HepG2 (cell line): Measurements from ENCODE around the gene BGN. TPM values are rescaled to one million over a fixed set of nuclear protein-coding genes. Genes with fewer than 3 reads are reported as not detected.

ENCODE experiments used
- ATAC-seq: fragments of 200-7000 bp; cut with Tn5 transposase; 3 replicates; pipeline ENCODE4 v1.9.1; 2020; ENCODE audit warnings: mild to moderate bottlenecking, moderate library complexity
- BruUV-seq: library from RNA; stranded (reverse); fragments of 400-500 nt; replicated peaks from 2 replicates; lab custom pipeline; 2021; lab: Mats Ljungman, UMichigan
- CTCF ChIA-PET: fragments of 300-600 bp; formaldehyde crosslinking; extraction: SDS; loops from one replicate; lab custom pipeline; 2021; ENCODE audit warnings: low total read pairs, inconsistent platforms, low intra/inter-chr PET ratio; lab: Yijun Ruan, JAX
- POLR2A ChIA-PET: fragments of 350-600 bp; sonication (Branson Sonifier 250); formaldehyde crosslinking; loops from one replicate; lab custom pipeline; 2020; ENCODE audit warnings: antibody characterized with exemption, inconsistent platforms; lab: Yijun Ruan, JAX
- DNase-seq: peaks from one replicate; pipeline ENCODE4 v3.0.0-alpha.2; 2015; ENCODE audit warnings: low spot score
- FAIRE-seq: peaks from 3 replicates; lab custom pipeline; 2011; peaks lifted over from hg19 to GRCh38; lab: Jason Lieb, UNC
- H2AFZ ChIP-seq: one replicate; pipeline ENCODE4 v1.6.1; 2011; ENCODE audit warnings: low read length, inconsistent platforms
- H3K27ac ChIP-seq: fragments of 300-600 bp; 3 replicates; pipeline ENCODE4 v1.8.0; 2011; ENCODE audit warnings: mixed run types, mild to moderate bottlenecking, mixed read lengths, low read length, inconsistent platforms; ENCODE audit not compliant: insufficient read depth; ENCODE audit errors: extremely low read length
- H3K27me3 ChIP-seq, 2 experiments: fragments of 200-600 bp in 1 of 2; 2 replicates in 1 of 2; 3 replicates in 1 of 2; pipeline versions ENCODE4 v1.6.0 to v1.8.0; 2011; ENCODE audit warnings: low read length in 2 of 2, mild to moderate bottlenecking in 2 of 2, moderate library complexity in 2 of 2, inconsistent platforms in 1 of 2; ENCODE audit not compliant: insufficient read depth in 2 of 2, control insufficient read depth in 1 of 2
- H3K36me3 ChIP-seq, 2 experiments: fragments of 200-600 bp in 1 of 2; replicated peaks in 1 of 2; 2 replicates in 1 of 2; 3 replicates in 1 of 2; pipeline versions ENCODE4 v1.5.1 to v1.8.0; 2011; ENCODE audit warnings: low read length in 2 of 2, inconsistent platforms in 1 of 2; ENCODE audit not compliant: insufficient read depth in 2 of 2, control insufficient read depth in 1 of 2
- H3K4me1 ChIP-seq: 2 replicates; pipeline ENCODE4 v1.5.1; 2012; ENCODE audit warnings: low read length, inconsistent platforms; ENCODE audit not compliant: insufficient read depth
- H3K4me2 ChIP-seq: 2 replicates; pipeline ENCODE4 v1.6.0; 2011; ENCODE audit warnings: low read depth, low read length, inconsistent platforms
- H3K4me3 ChIP-seq, 3 experiments: fragments of 200-600 bp in 1 of 3; sonication (generic), shearing (Covaris generic) in 1 of 3; replicated peaks in 1 of 3; 2 replicates each; pipeline ENCODE4 v1.5.1; 2011 to 2016; ENCODE audit warnings: low read length in 3 of 3, inconsistent platforms in 2 of 3, low read depth in 2 of 3, mild to moderate bottlenecking in 2 of 3, control low read depth in 1 of 3, mixed read lengths in 1 of 3; ENCODE audit not compliant: insufficient read depth in 1 of 3
- H3K79me2 ChIP-seq: one replicate; pipeline ENCODE4 v1.6.1; 2011; ENCODE audit warnings: low read length, inconsistent platforms; ENCODE audit not compliant: insufficient read depth
- H3K9ac ChIP-seq: 2 replicates; pipeline ENCODE4 v1.6.0; 2011; ENCODE audit warnings: mild to moderate bottlenecking, low read depth, low read length, inconsistent platforms; ENCODE audit not compliant: insufficient read depth
- H3K9me3 ChIP-seq: 2 replicates; pipeline ENCODE4 v1.5.1; 2012; ENCODE audit warnings: mild to moderate bottlenecking, low read length
- H4K20me1 ChIP-seq: 2 replicates; pipeline ENCODE4 v1.6.0; 2011; ENCODE audit warnings: inconsistent platforms, mild to moderate bottlenecking, low read length, moderate library complexity; ENCODE audit not compliant: insufficient read depth
- ARNTL ChIP-seq: sonication (generic); formaldehyde crosslinking; IDR thresholded peaks from 2 replicates; pipeline ENCODE4 v1.4.0; 2020; ENCODE audit warnings: mild to moderate bottlenecking, missing genetic modification reagents
- GABPB1 ChIP-seq: IDR thresholded peaks from 2 replicates; pipeline ENCODE4 v1.6.1; 2016; ENCODE audit warnings: mild to moderate bottlenecking, missing genetic modification reagents, moderate library complexity, missing compliant biosample characterization
- GFI1 ChIP-seq: sonication (generic); formaldehyde crosslinking; IDR thresholded peaks from 2 replicates; pipeline ENCODE4 v1.5.0; 2020; ENCODE audit warnings: missing genetic modification reagents, mild to moderate bottlenecking, borderline replicate concordance
- GMEB2 ChIP-seq: IDR thresholded peaks from 2 replicates; pipeline ENCODE4 v1.6.1; 2016; ENCODE audit warnings: missing biosample characterization, missing genetic modification reagents, low read depth
- HNF4A ChIP-seq: sonication (generic); formaldehyde crosslinking; IDR thresholded peaks from 2 replicates; pipeline ENCODE4 v1.4.0; 2020; ENCODE audit warnings: missing genetic modification reagents
- KAT2B ChIP-seq: fragments of 150-350 bp; IDR thresholded peaks from 2 replicates; pipeline ENCODE4 v1.6.1; 2014; ENCODE audit warnings: low read depth, low read length, borderline replicate concordance
- NR3C1 ChIP-seq: sonication (generic); formaldehyde crosslinking; IDR thresholded peaks from 2 replicates; pipeline ENCODE4 v1.4.0; 2020; ENCODE audit warnings: missing genetic modification reagents
- SNAPC2 ChIP-seq: sonication (generic); formaldehyde crosslinking; IDR thresholded peaks from 2 replicates; pipeline ENCODE4 v1.8.1; 2022; ENCODE audit warnings: mild to moderate bottlenecking, missing genetic modification reagents
- STAG1 ChIP-seq: sonication (generic); formaldehyde crosslinking; IDR thresholded peaks from 2 replicates; pipeline ENCODE4 v1.4.0; 2020; ENCODE audit warnings: missing genetic modification reagents
- WIZ ChIP-seq: sonication (generic); formaldehyde crosslinking; IDR thresholded peaks from 2 replicates; pipeline ENCODE4 v1.5.1; 2020; ENCODE audit warnings: mild to moderate bottlenecking, missing genetic modification reagents
- ZNF878 ChIP-seq: sonication (generic); formaldehyde crosslinking; IDR thresholded peaks from 2 replicates; pipeline ENCODE4 v1.8.1; 2023; ENCODE audit warnings: mild to moderate bottlenecking, missing genetic modification reagents, moderate library complexity
- WGBS: methylation state at CpG from one replicate; pipeline ENCODE4 v1.1.6; 2017; ENCODE audit warnings: low lambda C conversion rate; 5-methylcytosine and 5-hydroxymethylcytosine counted together
- in situ Hi-C: cut with HindIII; loops from 2 replicates; pipeline ENCODE4 v1.10.0; 2017; ENCODE audit warnings: low pct_unique_long_range_greater_than_20kb; ENCODE audit not compliant: extremely low pct_ligation_motif_present
- intact Hi-C: fragments of 100-400 bp; cut with micrococcal nuclease; formaldehyde crosslinking; loops from one replicate; pipeline ENCODE4 v1.10.0; 2022; ENCODE audit not compliant: unreplicated experiment
- polyA plus RNA-seq, 8 experiments: library from polyadenylated mRNA; depleted of rRNA in 3 of 8; stranded (reverse) in 7 of 8; unstranded in 1 of 8; fragments of >200 nt; fragmentation: Illumina TruSeq in 4 of 8; extraction: Trizol in 4 of 8; gene quantifications; 2 replicates each; pipeline versions ENCODE4 v1.2.1 to v1.2.3, GENCODE V29; 2011 to 2016; ENCODE audit warnings: low read depth in 4 of 8, missing spikeins in 1 of 8, mixed read lengths in 1 of 8; ENCODE audit not compliant: insufficient read depth in 1 of 8
- total RNA-seq, 5 experiments: library from RNA; depleted of rRNA; stranded (reverse); fragments of >200 nt; fragmentation: Illumina TruSeq; extraction: Trizol; gene quantifications; 2 replicates each; pipeline ENCODE4 v1.2.3, GENCODE V29; 2016; ENCODE audit warnings: low read depth in 1 of 5
- TF ChIP-seq, protein P1 (sequence below): sonication (generic); formaldehyde crosslinking; IDR thresholded peaks from 2 replicates; pipeline ENCODE4 v1.8.0; 2022; ENCODE audit warnings: mild to moderate bottlenecking, missing genetic modification reagents, moderate library complexity
- TF ChIP-seq, protein P2 (sequence below): sonication (generic); formaldehyde crosslinking; IDR thresholded peaks from 2 replicates; pipeline ENCODE4 v1.5.0; 2020; ENCODE audit warnings: mild to moderate bottlenecking, missing genetic modification reagents, moderate library complexity

Gene BGN
- total and polyA plus RNA-seq, 2 of the 13 experiments (the other 11 are each of a cell fraction or from before 2014, with no cell fraction given): 0.18 to 0.63 TPM

DNA sequence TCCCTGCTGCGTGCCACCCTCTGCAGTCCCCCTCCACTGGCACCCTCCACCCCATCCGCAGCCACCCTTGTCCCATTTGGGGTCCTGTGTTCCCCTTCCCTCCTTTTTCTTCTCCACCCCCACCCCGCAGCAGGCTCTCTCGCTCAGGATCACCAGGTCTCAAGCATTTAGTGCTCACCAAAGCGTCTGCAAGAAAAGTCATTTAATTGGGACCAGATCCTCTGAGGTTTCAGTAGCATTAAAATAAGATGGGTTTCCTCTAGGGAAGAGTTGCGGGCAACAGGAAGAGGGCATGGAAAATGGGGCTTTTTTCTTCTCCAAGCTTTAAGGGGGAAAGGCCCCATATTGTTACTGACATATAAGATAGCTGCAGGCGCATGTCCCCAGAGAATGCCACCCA lies 19.5 kb upstream of the BGN start (continued):
- TF ChIP-seq GABPB1 (no peak), ARNTL (CRISPR knock-in tag) (no peak), NR3C1 (CRISPR knock-in tag) (no peak)

DNA sequence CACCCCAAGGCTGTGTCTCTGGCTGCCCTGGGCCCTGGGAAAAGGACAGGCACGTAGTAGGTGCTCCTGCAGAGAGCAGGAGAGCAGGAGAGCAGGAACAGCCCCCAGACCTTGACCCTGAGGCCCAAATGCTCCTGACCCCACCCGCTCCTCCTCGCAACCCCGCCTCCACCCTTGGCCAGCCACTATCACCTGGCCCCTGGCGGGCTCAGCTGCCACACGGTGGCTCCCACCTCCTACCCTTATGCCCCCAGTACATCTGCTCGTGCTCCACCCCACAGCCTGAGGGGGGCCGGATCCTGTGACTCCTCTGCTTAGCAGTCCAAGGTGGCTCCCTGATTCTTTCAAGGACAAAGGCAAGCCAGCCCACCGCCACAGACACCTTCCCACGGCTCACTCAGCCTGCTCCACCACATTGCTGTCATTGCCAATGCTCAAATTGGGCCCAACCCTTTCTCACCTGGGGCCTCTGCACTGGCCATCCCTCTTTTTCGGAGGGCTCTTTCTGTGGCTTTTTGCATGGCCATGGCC lies 19.0 kb upstream of the BGN start:
- Histone ChIP-seq H3K36me3 (no peaks in the 10 kb centered on the region), H3K4me2 (no peak overlapping the region), H3K27ac (no peak overlapping the region), H3K27me3 (peaks cover 2 to 5% of the 10 kb centered on the region in 2 experiments; a peak in 2 of 5 replicates), H3K4me3 (no peak overlapping the region), H2AFZ (no peak overlapping the region), H3K79me2 (no peaks in the 10 kb centered on the region), H3K4me1 (peaks cover 35% of the 10 kb centered on the region), H3K9ac (no peak overlapping the region), H3K9me3 (no peaks in the 10 kb centered on the region), H4K20me1 (no peaks in the 10 kb centered on the region)
- ChIA-PET CTCF (no interaction called here), POLR2A (no interaction called here)
- no peak for FAIRE-seq
- intact Hi-C loops: no loop called here
- in situ Hi-C loops: no loop called here
- DNase-seq: no peak
- no peak for TF ChIP-seq KAT2B
- TF ChIP-seq HNF4A (CRISPR knock-in tag): no peak
- TF ChIP-seq SNAPC2 (CRISPR knock-in tag): no peak
- no peak for TF ChIP-seq WIZ
- TF ChIP-seq, protein P1, sequence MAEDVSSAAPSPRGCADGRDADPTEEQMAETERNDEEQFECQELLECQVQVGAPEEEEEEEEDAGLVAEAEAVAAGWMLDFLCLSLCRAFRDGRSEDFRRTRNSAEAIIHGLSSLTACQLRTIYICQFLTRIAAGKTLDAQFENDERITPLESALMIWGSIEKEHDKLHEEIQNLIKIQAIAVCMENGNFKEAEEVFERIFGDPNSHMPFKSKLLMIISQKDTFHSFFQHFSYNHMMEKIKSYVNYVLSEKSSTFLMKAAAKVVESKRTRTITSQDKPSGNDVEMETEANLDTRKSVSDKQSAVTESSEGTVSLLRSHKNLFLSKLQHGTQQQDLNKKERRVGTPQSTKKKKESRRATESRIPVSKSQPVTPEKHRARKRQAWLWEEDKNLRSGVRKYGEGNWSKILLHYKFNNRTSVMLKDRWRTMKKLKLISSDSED (CRISPR knock-in tag): no peak
- TF ChIP-seq, protein P2, sequence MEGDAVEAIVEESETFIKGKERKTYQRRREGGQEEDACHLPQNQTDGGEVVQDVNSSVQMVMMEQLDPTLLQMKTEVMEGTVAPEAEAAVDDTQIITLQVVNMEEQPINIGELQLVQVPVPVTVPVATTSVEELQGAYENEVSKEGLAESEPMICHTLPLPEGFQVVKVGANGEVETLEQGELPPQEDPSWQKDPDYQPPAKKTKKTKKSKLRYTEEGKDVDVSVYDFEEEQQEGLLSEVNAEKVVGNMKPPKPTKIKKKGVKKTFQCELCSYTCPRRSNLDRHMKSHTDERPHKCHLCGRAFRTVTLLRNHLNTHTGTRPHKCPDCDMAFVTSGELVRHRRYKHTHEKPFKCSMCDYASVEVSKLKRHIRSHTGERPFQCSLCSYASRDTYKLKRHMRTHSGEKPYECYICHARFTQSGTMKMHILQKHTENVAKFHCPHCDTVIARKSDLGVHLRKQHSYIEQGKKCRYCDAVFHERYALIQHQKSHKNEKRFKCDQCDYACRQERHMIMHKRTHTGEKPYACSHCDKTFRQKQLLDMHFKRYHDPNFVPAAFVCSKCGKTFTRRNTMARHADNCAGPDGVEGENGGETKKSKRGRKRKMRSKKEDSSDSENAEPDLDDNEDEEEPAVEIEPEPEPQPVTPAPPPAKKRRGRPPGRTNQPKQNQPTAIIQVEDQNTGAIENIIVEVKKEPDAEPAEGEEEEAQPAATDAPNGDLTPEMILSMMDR: peak; percentile 59
- no peak for TF ChIP-seq GFI1 (CRISPR knock-in tag)
- no peak for TF ChIP-seq GMEB2
- peak; percentile 38 for TF ChIP-seq STAG1
- no peak for TF ChIP-seq ZNF878 (CRISPR knock-in tag)
- no TSS peak for BruUV-seq
- WGBS: 60% methylated on average over 1 of the region's 11 CpGs
- no peak for ATAC-seq
